Measurements from ENCODE around the gene PSME3. TPM values are rescaled to one million over a fixed set of nuclear protein-coding genes. Genes with fewer than 3 reads are reported as not detected.

PSME3 gene
- total and polyA plus RNA-seq, 2 of the 13 experiments (the other 11 are each of a cell fraction or from before 2014, with no cell fraction given) = 66.3 to 135 TPM

DNA sequence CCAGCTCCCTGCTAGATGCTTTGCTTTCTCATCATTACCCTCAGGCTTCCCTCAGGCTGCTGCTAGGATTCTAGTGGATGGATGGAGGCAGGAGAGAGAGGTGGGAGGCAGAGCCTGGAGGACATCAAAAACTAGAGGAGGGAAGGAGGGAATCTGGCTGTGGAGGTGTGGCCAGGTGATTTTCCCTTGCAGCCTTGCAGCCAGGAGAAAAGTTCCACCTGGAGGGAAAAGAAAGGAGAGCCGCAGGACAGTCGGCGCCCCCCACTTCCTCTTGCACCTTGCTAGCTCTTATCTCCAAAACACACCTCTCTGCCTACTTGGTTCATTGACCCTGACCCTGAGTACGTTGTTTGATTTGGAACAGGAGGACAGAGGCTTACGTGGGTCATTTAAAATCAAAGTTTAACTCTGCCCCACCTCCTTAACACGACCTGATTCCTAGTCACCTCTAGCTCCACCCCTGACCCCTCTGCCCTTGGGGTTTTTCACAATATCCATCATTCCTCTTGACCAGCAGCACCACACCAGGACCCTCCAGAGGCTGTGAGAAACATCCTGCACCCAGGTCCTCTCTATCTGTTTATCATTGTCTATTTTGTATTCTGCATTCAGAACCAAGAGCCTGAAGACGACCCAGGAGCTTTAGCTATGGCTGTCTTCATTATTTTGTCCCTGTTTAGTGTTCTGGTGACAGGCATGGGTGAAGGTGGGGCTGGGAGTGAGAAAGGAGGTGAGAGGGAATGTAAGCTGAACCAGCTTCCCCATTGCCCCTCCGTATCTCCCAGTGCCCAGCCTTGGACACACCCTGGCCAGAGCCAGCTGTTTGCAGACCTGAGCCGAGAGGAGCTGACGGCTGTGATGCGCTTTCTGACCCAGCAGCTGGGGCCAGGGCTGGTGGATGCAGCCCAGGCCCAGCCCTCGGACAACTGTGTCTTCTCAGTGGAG is 33.7 kb downstream of the PSME3 start (continued):
- TF ChIP-seq, protein P1, sequence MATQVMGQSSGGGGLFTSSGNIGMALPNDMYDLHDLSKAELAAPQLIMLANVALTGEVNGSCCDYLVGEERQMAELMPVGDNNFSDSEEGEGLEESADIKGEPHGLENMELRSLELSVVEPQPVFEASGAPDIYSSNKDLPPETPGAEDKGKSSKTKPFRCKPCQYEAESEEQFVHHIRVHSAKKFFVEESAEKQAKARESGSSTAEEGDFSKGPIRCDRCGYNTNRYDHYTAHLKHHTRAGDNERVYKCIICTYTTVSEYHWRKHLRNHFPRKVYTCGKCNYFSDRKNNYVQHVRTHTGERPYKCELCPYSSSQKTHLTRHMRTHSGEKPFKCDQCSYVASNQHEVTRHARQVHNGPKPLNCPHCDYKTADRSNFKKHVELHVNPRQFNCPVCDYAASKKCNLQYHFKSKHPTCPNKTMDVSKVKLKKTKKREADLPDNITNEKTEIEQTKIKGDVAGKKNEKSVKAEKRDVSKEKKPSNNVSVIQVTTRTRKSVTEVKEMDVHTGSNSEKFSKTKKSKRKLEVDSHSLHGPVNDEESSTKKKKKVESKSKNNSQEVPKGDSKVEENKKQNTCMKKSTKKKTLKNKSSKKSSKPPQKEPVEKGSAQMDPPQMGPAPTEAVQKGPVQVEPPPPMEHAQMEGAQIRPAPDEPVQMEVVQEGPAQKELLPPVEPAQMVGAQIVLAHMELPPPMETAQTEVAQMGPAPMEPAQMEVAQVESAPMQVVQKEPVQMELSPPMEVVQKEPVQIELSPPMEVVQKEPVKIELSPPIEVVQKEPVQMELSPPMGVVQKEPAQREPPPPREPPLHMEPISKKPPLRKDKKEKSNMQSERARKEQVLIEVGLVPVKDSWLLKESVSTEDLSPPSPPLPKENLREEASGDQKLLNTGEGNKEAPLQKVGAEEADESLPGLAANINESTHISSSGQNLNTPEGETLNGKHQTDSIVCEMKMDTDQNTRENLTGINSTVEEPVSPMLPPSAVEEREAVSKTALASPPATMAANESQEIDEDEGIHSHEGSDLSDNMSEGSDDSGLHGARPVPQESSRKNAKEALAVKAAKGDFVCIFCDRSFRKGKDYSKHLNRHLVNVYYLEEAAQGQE (IDR thresholded peaks at IDR 0.05; ENCODE audit: borderline replicate concordance in 1 of 2, low read depth in 1 of 2, low read length in 2 of 2) = peak in 1 of 2 experiments; percentile 54; a peak in 2 of 4 replicates
- TF ChIP-seq ZNF761 (CRISPR knock-in tag; conservative IDR thresholded peaks at IDR 0.05) (peak; percentile 71), PHF5A (CRISPR knock-in tag; IDR thresholded peaks at IDR 0.05; ENCODE audit: low read depth, unreplicated experiment) (peak; percentile 49), SALL1 (CRISPR knock-in tag; IDR thresholded peaks at IDR 0.05) (peak; percentile 68), POLR2A (IDR thresholded peaks at IDR 0.05; ENCODE audit: insufficient read depth in 1 of 2, low read depth in 2 of 2, low read length in 2 of 2) (peak in 1 of 2 experiments; percentile 18; a peak in 1 of 4 replicates), GATA4 (IDR thresholded peaks at IDR 0.05; ENCODE audit: borderline replicate concordance, low read depth) (peak; percentile 87; the same call in 1 of the 2 replicates), THAP11 (CRISPR knock-in tag; IDR thresholded peaks at IDR 0.05) (peak; percentile 30; the same call in 1 of the 2 replicates), ZNF232 (CRISPR knock-in tag; IDR thresholded peaks at IDR 0.05; ENCODE audit: borderline replicate concordance) (peak; percentile 100), ZSCAN9 (CRISPR knock-in tag; IDR thresholded peaks at IDR 0.05; ENCODE audit: borderline replicate concordance) (0 out of 2 replicates have a peak, but pooled peaks have one; percentile 18), SIX1 (CRISPR knock-in tag; IDR thresholded peaks at IDR 0.05; ENCODE audit: borderline replicate concordance) (peak; percentile 63; the same call in 1 of the 2 replicates), ZNF850 (CRISPR knock-in tag; conservative IDR thresholded peaks at IDR 0.05) (peak; percentile 29; the same call in 1 of the 2 replicates), CREB1 (IDR thresholded peaks at IDR 0.05) (no peak), CREB1 (CRISPR knock-in tag; IDR thresholded peaks at IDR 0.05) (no peak; the same call in 1 of the 2 replicates), ZNF367 (CRISPR knock-in tag; IDR thresholded peaks at IDR 0.05; ENCODE audit: borderline replicate concordance) (no peak), ZNF792 (CRISPR knock-in tag; IDR thresholded peaks at IDR 0.05) (peak; percentile 32; the same call in 1 of the 2 replicates), ZNF317 (CRISPR knock-in tag; IDR thresholded peaks at IDR 0.05) (peak; percentile 17; the same call in 1 of the 2 replicates), SP4 (CRISPR knock-in tag; IDR thresholded peaks at IDR 0.05) (0 out of 2 replicates have a peak, but pooled peaks have one; percentile 6), ZNF619 (CRISPR knock-in tag; IDR thresholded peaks at IDR 0.05) (peak; percentile 11; the same call in 1 of the 2 replicates), HDAC1 (CRISPR knock-in tag; IDR thresholded peaks at IDR 0.05) (peak; percentile 78)
- TF ChIP-seq, protein P2, sequence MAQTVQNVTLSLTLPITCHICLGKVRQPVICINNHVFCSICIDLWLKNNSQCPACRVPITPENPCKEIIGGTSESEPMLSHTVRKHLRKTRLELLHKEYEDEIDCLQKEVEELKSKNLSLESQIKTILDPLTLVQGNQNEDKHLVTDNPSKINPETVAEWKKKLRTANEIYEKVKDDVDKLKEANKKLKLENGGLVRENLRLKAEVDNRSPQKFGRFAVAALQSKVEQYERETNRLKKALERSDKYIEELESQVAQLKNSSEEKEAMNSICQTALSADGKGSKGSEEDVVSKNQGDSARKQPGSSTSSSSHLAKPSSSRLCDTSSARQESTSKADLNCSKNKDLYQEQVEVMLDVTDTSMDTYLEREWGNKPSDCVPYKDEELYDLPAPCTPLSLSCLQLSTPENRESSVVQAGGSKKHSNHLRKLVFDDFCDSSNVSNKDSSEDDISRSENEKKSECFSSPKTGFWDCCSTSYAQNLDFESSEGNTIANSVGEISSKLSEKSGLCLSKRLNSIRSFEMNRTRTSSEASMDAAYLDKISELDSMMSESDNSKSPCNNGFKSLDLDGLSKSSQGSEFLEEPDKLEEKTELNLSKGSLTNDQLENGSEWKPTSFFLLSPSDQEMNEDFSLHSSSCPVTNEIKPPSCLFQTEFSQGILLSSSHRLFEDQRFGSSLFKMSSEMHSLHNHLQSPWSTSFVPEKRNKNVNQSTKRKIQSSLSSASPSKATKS (CRISPR knock-in tag; IDR thresholded peaks at IDR 0.05) = 0 out of 2 replicates have a peak, but pooled peaks have one; percentile 54
- TF ChIP-seq, protein P3, sequence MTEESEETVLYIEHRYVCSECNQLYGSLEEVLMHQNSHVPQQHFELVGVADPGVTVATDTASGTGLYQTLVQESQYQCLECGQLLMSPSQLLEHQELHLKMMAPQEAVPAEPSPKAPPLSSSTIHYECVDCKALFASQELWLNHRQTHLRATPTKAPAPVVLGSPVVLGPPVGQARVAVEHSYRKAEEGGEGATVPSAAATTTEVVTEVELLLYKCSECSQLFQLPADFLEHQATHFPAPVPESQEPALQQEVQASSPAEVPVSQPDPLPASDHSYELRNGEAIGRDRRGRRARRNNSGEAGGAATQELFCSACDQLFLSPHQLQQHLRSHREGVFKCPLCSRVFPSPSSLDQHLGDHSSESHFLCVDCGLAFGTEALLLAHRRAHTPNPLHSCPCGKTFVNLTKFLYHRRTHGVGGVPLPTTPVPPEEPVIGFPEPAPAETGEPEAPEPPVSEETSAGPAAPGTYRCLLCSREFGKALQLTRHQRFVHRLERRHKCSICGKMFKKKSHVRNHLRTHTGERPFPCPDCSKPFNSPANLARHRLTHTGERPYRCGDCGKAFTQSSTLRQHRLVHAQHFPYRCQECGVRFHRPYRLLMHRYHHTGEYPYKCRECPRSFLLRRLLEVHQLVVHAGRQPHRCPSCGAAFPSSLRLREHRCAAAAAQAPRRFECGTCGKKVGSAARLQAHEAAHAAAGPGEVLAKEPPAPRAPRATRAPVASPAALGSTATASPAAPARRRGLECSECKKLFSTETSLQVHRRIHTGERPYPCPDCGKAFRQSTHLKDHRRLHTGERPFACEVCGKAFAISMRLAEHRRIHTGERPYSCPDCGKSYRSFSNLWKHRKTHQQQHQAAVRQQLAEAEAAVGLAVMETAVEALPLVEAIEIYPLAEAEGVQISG (CRISPR knock-in tag; IDR thresholded peaks at IDR 0.05) = peak; percentile 37; the same call in 1 of the 2 replicates

All from HepG2 (cell line).